Retinal pigment epithelial cell (primary cell): ENCODE measurements around the gene IFT22.

Experiments used
- DNase-seq: peaks from one replicate; pipeline ENCODE4 v3.0.0-alpha.2; 2010; ENCODE audit warnings: low read depth
- H3K4me3 ChIP-seq: 2 replicates; pipeline ENCODE4 v1.5.1; 2011; ENCODE audit warnings: mild to moderate bottlenecking, low read length, control low read depth, moderate library complexity
- CTCF ChIP-seq: conservative IDR thresholded peaks from 2 replicates; pipeline ENCODE4 v1.5.1; 2011; ENCODE audit warnings: low read depth, low read length, control low read depth, inconsistent platforms

The IFT22 gene

GRCh38 chr7:101340379-101340778 is 18.8 kb upstream of the IFT22 start:
- no peak for DNase-seq
- no peak for TF ChIP-seq CTCF
- no peak overlapping the region for H3K4me3 ChIP-seq

GRCh38 chr7:101333912-101334311 is 12.3 kb upstream of the IFT22 start:
- no peak for TF ChIP-seq CTCF
- H3K4me3 ChIP-seq: no peak overlapping the region
- no peak for DNase-seq

- TF ChIP-seq CTCF: no peak
- H3K4me3 ChIP-seq: no peak overlapping the region
- DNase-seq: no peak
Measured at GRCh38 chr7:101332026-101332425, 10.4 kb upstream of the IFT22 start.

DNA sequence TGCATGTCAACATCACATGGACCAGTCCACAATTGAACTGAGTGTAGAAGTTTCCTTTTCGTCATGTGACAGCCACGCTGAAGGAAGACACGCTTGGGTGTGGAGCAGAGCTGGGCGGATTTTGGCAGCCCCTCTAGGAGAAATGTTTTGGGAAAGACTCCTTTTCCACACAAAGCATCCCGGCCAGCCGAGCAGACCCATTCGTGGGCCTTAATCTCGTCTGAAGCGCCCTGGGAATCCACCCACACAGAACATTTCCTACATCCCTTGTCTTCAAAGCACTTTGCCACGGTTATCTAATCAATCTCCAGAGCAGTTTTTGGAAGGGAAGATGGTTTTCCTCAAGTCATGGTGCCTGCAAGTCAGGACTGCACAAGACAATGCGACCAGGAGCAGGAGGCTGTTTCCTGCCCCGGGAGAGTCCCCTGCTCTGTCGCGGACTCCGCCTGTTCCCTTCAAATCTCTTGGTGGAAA is 8.4 kb upstream of the IFT22 start:
- no peak for TF ChIP-seq CTCF
- DNase-seq: no peak
- H3K4me3 ChIP-seq: no peak overlapping the region

DNA sequence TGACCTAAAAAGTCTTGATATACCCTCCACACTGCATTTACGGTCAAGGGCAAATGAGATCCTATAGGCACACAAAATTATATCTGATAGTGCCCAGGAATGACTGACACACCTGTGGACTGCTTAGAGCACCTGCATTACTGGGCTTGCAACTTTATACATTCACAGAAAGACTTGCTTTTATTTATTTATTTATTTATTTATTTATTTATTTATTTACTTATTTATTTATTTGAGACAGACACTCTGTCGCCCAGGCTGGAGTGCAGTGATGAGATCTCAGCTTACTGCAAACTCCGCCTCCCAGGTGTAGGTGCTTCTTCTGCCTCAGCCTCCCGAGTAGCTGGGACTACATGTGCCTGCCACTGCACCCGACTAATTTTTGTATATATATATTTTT is 6.5 kb upstream of the IFT22 start:
- no peak for DNase-seq
- H3K4me3 ChIP-seq: no peak overlapping the region
- no peak for TF ChIP-seq CTCF

DNA sequence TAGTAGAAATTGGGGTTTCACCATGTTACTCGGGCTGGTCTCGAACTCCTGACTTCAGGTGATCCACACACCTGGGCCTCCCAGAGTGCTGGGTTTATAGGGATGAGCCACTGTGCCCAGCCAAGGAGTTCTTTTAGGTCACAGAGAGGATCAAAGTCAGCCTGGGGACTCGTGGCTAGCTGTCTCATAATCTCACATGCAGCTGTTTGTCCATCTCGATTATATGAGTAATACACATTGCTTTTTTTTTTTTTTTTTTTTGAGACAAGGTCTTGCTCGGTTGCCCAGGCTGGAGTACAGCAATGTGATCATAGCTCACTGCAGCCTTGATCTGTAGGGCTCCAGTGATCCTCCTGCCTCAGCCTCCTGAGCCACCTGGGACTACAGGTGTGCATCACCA is 2.2 kb downstream of the IFT22 start:
- DNase-seq: no peak
- H3K4me3 ChIP-seq: no peak overlapping the region
- TF ChIP-seq CTCF: no peak

DNA sequence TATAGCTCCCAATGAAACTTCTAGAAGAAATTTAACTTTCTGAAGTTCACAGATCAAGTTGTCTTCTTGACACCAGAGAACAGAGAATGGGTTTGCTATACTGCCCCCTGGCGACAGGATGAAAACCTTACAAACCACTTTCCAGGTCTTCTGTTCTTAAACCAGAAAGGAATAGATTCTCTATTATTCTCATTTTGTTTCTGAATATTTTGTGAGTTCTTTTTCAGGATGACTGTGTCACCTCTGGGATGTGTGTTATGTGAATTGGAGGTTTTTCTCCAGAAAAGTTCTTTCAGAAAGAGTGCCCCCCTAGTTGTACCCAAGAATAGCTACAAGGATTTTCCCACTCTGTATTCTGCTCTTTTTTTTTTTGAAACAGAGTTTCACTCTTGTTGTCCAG is 6.3 kb downstream of the IFT22 start:
- DNase-seq: no peak
- no peak overlapping the region for H3K4me3 ChIP-seq
- TF ChIP-seq CTCF: peak; percentile 74
